Measurements from ENCODE around the gene BEAN1. TPM values are rescaled to one million over a fixed set of nuclear protein-coding genes. Genes with fewer than 3 reads are reported as not detected.

BEAN1 gene
- total RNA-seq, 1 experiment from 2014 or later = not detected

- DNase-seq (ENCODE audit: low read depth) = no peak
Observed at GRCh38 chr16:66520406-66521170, 93.5 kb downstream of the BEAN1 start.

DNA sequence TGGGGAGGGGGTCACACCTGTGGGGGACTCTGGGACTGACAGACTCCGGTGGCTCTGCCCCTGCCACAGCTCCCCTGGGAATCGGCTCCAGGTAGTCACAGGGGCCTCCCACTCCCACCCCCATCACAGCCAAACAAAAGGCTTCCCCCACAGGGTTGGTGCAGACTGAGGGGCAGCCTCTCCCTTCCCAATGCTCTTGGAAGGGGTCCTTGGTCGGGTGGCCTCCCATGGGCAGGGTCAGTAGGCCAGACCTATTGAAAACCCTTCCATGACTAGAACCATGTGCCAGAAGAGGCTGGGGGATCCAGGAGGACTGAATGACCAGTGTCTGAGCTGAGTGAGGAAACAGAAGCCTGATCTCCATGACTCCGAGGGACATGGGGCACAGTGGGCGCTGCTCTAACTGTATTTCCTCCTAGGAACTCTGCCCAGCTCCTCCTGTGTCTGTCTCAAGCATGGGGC, 94.2 kb downstream of the BEAN1 start:
- no peak for DNase-seq (ENCODE audit: low read depth)

DNA sequence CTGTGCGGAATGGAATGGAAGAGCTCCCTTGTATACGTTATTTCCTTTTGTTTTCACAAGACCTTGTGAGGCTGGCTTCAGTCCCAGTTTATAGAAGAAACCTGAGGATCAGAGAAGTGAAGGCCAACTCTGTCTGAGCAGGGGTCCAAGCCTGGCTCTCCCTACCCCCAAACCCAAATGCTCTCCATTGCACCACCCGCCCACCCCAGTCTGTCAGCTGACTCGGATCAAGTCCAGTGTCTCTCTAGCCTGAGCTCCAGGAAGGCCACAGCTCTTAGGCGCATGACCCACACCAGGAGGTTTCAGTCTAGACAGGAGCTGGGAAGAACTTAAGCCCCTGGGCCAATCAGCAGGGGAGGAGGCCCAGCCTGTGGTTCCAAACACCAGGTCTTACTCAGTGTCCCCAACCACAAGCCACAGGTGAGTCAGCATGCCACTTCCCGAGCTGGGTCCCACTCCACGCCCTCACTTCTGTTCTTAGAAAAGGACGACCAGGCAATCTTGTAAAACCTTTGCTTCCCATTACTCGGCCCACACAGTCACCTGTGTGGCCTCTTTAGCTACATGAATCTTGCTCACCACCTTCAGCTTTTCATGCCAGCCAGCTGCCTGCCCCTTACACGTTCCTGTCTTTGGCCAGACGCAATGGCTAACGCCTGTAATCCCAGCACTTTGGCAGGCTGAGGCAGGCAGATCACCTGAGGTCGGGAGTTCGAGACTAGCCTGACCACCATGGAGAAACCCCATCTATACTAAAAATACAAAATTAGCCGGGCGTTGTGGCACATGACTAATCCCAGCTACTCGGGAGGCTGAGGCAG, 95.1 kb downstream of the BEAN1 start:
- peak; percentile 98 for DNase-seq (ENCODE audit: low read depth)

- no peak for DNase-seq (ENCODE audit: low read depth)
Observed at GRCh38 chr16:66522816-66523590, 95.9 kb downstream of the BEAN1 start.

- DNase-seq (ENCODE audit: low read depth) = no peak
Observed at GRCh38 chr16:66523861-66524354, 96.8 kb downstream of the BEAN1 start.

GRCh38 chr16:66524601-66525164, 97.6 kb downstream of the BEAN1 start:
- DNase-seq (ENCODE audit: low read depth) = no peak

DNA sequence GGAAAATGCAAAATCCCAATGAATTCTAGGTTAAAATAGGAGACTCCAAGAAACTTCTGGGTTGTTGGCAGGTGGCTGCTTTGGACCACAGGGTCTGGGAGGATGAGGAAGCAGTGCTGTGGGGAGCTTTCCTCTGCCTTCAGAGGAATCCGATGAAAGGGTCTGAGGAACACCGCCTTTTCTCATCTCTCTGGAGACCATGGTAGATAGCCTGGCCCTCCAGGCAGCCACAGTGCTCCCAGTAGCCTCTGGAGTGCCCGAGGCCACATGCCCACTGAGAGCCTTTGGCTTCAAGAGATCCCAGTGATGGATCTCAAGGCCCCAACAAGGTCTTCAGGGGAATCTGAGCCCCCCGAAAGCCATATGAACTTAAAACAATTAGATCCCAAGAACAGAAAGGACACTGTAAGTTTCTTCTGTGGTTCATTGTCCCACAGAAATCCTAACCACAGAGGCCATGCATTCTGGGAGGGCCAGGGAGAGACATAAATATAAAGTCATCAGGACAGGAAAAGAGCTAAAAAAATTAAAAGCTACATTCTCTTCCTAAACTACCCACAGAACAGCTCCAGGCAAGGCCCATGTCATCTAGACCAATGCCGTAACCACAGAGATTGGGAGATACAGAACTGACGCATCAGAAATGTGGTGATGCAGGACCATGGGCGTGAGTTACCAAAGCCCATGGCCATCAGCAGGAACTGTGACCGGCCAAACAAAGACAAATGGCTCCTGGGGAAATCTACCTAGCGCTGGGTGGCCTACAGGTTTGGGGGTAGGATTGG, 98.5 kb downstream of the BEAN1 start:
- peak; percentile 72 for DNase-seq (ENCODE audit: low read depth)

DNA sequence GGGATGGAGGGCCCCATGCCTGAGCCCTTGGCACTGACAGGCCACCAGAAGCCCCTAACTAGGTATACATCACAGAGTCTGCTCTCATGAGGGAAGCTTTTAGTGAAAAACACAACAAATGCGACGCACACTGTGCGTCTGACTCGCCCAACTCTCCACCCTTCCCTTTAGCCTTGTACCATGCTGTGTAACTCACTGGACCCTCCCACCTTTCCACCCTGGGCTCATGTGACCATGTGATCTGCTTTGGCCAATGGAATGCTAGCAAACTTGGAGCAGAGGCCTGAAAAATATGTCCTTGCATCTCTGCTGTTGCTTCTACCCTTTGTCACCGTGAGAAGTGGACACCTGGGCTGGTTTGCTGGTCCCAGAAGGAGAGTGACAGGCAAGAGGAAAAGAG, 101.2 kb downstream of the BEAN1 start:
- no peak for DNase-seq (ENCODE audit: low read depth)

GRCh38 chr16:66529475-66529874, 102.4 kb downstream of the BEAN1 start:
- DNase-seq (ENCODE audit: low read depth) = no peak

Other genes starting within 250 kb of the BEAN1 start
- 0.06 TPM in 2 replicates for gene CDH5, start 60.6 kb upstream of the BEAN1 start, total RNA-seq (2014; rRNA removed; shearing (Covaris generic))
- 8.5 TPM in 2 replicates for gene TK2, start 122.8 kb downstream of the BEAN1 start, total RNA-seq (2014; rRNA removed; shearing (Covaris generic))
- 156 and 168 TPM in 2 replicates for gene CKLF, start 125.3 kb downstream of the BEAN1 start, total RNA-seq (2014; rRNA removed; shearing (Covaris generic))
- gene CMTM1, start 139.1 kb downstream of the BEAN1 start, total RNA-seq (2014; rRNA removed; shearing (Covaris generic)) = 1.4 and 2.2 TPM in 2 replicates
- not detected in 2 replicates for gene CMTM2, start 152.2 kb downstream of the BEAN1 start, total RNA-seq (2014; rRNA removed; shearing (Covaris generic))
- gene CMTM3, start 177.4 kb downstream of the BEAN1 start, total RNA-seq (2014; rRNA removed; shearing (Covaris generic)) = 6.6 and 7.3 TPM in 2 replicates